8988T (cell line): ENCODE measurements around the gene PCDHGA5.
"Not testable (repeated sequence)": the region's sequence is repeated elsewhere in the genome, so short reads cannot be mapped to it uniquely, and the experiment has no call there.

Source experiments
- DNase-seq: peaks from one replicate; pipeline ENCODE4 v3.0.0; 2011

The PCDHGA5 gene

DNA sequence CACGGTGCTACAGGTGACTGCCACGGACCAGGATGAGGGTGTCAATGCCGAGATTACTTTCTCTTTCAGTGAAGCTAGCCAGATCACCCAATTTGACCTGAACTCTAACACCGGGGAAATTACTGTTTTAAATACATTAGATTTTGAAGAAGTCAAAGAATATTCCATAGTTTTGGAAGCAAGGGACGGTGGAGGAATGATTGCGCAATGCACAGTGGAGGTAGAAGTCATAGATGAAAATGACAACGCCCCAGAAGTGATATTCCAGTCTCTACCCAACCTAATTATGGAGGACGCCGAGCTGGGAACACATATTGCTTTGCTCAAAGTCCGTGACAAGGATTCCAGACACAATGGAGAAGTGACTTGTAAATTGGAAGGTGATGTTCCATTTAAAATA is 24.7 kb downstream of the PCDHGA5 start:
- DNase-seq = no peak

DNA sequence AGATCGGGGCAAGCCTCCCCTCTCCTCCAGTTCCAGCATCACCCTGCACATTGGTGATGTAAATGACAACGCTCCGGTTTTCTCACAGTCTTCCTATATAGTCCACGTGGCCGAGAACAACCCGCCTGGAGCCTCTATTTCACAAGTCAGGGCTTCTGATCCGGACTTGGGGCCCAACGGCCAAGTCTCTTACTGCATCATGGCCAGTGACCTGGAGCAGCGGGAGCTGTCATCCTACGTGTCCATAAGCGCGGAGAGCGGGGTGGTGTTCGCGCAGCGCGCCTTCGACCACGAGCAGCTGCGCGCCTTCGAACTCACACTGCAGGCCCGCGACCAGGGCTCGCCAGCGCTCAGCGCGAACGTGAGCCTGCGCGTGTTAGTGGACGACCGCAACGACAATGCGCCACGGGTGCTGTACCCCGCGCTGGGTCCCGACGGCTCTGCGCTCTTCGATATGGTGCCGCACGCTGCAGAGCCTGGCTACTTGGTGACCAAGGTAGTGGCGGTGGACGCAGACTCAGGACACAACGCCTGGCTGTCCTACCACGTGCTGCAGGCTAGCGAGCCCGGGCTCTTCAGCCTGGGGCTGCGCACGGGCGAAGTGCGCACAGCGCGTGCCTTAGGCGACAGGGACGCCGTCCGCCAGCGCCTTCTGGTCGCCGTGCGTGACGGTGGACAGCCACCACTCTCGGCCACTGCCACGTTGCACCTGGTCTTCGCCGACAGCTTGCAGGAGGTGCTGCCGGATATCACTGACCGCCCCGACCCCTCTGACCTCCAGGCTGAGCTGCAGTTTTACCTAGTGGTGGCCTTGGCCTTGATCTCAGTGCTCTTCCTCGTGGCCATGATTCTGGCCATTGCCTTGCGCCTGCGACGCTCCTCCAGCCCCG is 25.4 kb downstream of the PCDHGA5 start:
- DNase-seq = no peak

DNA sequence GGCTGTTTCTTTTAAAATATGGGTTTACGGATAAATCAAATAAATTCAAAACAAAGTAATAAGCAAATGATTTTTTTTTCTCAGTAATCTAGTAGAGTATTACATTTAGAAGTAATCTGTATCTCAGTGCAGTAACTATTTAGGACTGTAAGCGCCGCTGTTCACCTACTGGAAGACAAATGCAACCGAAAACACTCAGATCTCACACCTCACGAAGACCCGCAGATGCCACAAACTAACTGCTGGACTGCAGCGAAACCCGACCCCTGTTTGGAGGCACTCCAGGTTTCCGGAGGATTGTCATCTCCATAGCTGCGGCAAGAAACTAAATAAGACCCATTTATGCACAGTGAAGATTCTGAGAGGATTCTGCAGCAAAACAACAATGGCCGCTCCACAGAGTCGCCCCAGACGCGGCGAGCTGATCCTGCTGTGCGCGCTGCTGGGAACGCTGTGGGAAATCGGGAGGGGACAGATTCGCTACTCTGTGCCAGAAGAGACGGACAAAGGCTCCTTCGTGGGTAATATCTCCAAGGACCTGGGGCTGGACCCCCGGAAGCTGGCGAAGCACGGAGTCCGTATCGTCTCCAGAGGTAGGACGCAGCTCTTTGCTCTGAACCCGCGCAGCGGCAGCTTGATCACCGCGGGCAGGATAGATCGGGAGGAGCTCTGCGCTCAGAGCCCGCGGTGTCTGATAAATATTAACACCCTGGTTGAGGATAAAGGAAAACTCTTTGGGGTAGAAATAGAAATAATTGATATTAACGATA is 28.7 kb downstream of the PCDHGA5 start, which contains the start of gene PCDHGA8:
Gene PCDHGA8, plus strand, starts transcription at position 205 of the 770 bp plus-strand sequence. Its CDS starts 181 bp downstream, at position 386.
- DNase-seq = no peak

DNA sequence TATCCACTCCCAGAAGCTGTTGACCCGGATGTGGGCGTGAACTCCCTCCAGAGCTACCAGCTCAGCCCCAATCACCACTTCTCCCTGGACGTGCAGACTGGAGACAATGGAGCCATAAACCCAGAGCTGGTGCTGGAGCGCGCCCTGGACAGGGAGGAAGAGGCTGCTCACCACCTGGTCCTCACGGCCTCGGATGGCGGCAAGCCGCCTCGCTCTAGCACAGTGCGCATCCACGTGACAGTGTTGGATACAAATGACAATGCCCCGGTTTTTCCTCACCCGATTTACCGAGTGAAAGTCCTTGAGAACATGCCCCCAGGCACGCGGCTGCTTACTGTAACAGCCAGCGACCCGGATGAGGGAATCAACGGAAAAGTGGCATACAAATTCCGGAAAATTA is 29.3 kb downstream of the PCDHGA5 start:
- no peak for DNase-seq

DNA sequence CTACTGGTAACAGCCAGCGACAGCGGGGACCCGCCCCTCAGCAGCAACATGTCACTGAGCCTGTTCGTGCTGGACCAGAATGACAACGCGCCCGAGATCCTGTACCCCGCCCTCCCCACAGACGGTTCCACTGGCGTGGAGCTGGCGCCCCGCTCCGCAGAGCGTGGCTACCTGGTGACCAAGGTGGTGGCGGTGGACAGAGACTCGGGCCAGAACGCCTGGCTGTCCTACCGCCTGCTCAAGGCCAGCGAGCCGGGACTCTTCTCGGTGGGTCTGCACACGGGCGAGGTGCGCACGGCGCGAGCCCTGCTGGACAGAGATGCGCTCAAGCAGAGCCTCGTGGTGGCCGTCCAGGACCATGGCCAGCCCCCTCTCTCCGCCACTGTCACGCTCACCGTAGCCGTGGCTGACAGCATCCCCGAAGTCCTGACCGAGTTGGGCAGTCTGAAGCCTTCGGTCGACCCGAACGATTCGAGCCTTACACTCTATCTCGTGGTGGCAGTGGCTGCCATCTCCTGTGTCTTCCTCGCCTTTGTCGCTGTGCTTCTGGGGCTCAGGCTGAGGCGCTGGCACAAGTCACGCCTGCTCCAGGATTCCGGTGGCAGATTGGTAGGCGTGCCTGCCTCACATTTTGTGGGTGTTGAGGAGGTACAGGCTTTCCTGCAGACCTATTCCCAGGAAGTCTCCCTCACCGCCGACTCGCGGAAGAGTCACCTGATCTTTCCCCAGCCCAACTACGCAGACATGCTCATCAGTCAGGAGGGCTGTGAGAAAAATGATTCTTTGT is 30.6 kb downstream of the PCDHGA5 start:
- DNase-seq = not testable (repeated sequence)

DNA sequence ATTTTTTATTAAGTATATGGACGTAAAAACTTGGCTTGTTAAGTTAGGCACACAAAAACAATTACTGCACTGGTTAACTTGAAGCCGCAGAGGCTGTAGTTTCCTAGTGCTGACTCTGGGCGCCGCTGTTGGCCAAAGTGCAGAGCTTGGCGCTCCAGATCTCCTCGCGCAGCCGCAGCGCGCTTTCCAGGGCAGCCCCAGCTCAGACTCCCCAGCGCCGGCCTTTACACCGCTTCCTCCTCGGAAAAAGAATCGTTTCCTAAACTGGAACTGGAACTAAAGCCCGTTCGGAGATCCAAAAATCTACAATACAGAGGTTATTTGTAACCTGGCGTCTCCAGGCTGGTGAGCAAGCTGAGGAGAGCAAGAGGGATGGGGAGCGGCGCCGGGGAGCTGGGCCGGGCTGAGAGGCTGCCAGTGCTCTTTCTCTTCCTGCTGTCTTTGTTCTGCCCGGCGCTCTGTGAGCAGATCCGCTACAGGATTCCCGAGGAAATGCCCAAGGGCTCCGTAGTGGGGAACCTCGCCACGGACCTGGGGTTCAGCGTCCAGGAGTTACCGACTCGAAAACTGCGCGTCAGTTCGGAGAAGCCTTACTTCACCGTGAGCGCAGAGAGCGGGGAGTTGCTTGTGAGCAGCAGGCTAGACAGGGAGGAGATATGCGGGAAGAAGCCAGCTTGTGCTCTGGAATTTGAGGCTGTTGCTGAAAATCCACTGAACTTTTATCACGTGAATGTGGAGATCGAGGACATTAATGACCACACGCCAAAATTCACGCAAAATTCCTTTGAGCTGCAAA is 34.0 kb downstream of the PCDHGA5 start, which contains the start of gene PCDHGB5:
Gene PCDHGB5, plus strand, starts transcription at position 192 of the 796 bp plus-strand sequence. Its CDS starts 181 bp downstream, at position 373.
- DNase-seq = not testable (repeated sequence)

DNA sequence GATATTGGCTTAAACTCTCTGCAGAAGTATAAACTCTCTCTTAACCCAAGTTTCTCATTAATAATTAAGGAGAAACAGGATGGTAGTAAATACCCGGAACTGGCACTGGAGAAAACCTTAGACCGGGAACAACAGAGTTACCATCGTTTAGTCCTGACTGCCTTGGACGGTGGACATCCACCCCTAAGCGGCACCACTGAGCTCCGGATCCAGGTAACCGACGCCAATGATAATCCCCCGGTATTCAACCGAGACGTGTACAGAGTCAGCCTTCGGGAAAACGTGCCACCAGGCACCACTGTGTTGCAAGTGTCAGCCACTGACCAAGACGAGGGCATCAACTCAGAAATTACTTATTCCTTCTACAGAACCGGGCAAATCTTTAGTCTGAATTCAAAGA is 34.6 kb downstream of the PCDHGA5 start:
- DNase-seq = no peak

DNA sequence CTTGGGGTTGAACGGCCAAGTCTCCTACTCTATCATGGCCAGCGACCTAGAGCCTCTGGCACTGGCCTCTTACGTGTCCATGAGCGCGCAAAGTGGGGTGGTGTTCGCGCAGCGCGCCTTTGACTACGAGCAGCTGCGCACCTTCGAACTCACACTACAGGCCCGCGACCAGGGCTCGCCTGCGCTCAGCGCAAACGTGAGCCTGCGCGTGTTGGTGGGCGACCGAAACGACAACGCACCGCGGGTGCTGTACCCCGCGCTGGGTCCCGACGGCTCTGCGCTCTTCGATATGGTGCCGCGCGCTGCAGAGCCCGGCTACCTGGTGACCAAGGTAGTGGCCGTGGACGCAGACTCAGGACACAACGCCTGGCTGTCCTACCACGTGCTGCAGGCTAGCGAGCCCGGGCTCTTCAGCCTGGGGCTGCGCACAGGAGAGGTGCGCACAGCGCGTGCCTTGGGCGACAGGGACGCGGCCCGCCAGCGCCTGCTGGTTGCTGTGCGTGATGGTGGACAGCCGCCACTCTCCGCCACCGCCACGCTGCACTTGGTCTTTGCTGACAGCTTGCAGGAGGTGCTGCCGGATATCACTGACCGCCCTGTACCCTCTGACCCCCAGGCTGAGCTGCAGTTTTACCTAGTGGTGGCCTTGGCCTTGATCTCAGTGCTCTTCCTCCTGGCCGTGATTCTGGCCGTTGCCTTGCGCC is 35.7 kb downstream of the PCDHGA5 start:
- DNase-seq = no peak

DNA sequence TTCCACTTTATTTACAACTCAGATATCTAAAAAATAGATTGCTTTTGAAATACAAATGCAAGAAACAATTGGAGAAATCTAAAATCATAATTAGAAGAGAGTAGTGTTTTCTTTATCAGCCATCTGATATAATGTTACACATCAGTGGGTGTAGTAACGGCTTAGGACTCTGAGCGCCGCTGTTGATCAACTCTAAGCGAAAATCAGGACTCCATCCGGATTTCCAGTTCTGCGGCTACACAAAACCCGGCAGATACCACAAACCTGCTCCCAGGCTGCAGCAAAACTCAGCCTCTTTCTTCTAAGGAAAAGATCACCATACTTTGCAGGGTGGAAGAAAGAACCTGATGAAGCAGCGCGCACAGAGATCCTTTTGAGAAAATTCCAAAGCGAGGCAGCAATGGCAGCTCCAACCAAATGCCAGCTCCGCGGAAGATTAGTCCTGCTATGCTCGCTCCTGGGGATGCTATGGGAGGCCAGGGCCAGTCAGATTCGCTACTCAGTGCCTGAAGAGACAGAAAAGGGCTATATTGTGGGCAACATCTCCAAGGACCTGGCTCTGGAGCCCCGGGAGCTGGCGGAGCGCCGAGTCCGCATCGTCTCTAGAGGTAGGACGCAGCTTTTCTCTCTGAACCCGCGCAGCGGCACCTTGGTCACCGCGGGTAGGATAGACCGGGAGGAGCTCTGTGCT is 38.7 kb downstream of the PCDHGA5 start, which contains the start of gene PCDHGA9:
Gene PCDHGA9, plus strand, starts transcription at position 226 of the 691 bp plus-strand sequence. Its CDS starts 175 bp downstream, at position 401.
- peak; percentile 49 for DNase-seq

DNA sequence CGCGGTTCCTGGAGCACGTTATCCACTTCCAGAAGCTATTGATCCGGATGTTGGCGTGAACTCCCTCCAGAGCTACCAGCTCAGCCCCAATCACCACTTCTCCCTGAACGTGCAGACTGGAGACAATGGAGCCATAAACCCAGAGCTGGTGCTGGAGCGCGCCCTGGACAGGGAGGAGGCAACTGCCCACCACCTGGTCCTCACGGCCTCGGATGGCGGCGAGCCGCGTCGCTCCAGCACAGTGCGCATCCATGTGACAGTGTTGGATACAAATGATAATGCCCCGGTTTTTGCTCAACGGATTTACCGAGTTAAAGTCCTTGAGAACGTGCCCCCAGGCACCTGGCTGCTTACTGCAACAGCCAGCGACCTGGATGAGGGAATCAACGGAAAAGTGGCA is 39.4 kb downstream of the PCDHGA5 start:
- DNase-seq = no peak

DNA sequence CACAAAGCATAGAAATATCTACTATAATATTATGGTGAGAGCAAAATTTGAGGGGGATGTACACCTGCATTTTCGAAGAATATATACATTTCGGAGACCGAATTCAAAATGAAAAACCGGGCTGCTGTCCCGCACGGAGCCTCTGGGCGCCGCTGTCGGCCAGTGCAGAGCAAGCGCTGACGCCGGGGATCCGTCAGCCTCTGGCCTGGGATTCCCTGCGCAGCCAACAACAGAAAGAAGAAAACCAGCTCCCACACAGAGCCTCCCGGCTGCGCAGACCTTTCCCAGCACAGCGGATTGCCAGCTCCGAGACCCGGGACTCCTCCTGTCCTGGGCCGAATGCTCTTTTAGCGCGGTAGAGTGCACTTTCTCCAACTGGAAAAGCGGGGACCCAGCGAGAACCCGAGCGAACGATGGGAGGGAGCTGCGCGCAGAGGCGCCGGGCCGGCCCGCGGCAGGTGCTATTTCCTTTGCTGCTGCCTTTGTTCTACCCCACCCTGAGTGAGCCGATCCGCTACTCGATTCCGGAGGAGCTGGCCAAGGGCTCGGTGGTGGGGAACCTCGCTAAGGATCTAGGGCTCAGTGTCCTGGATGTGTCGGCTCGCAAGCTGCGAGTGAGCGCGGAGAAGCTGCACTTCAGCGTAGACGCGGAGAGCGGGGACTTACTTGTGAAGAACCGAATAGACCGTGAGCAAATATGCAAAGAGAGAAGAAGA is 44.0 kb downstream of the PCDHGA5 start, which contains the start of gene PCDHGB6:
Gene PCDHGB6, plus strand, starts transcription at position 232 of the 716 bp plus-strand sequence. Its CDS starts 182 bp downstream, at position 414.
- not testable (repeated sequence) for DNase-seq

DNA sequence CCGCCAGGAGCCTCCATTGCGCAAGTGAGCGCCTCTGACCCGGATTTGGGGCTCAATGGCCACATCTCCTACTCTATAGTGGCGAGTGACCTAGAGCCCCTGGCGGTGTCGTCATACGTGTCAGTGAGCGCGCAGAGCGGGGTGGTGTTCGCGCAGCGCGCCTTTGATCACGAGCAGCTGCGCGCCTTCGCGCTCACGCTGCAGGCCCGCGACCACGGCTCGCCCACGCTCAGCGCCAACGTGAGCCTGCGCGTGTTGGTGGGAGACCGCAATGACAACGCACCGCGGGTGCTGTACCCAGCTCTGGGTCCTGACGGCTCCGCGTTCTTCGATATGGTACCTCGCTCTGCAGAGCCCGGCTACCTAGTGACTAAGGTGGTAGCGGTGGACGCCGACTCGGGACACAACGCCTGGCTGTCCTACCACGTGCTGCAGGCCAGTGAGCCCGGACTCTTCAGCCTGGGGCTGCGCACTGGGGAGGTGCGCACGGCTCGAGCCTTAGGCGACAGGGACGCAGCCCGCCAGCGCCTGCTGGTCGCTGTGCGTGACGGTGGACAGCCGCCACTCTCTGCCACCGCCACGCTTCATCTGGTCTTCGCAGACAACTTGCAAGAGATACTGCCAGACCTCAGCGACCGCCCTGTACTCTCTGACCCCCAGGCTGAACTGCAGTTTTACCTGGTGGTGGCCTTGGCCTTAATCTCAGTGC is 45.8 kb downstream of the PCDHGA5 start:
- DNase-seq = no peak

DNA sequence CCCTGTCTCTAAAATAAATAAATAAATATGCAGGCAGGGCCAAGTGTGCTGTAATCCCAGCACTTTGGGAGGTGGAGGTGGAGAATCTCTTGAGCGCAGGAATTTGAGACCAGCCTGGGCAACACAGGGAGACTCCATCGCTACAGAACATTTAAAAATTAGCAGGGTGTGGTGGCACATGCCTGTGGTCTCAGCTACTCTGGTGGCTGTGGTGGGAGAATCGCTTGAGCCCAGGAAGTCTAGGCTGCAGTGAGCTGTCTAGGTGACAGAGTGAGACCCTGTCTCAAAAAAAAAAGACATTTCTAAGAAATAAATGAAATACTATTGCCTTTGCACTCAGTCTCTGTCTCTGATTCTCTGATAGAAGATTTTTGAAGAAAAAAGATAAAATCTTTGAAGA is 47.6 kb downstream of the PCDHGA5 start:
- no peak for DNase-seq

DNA sequence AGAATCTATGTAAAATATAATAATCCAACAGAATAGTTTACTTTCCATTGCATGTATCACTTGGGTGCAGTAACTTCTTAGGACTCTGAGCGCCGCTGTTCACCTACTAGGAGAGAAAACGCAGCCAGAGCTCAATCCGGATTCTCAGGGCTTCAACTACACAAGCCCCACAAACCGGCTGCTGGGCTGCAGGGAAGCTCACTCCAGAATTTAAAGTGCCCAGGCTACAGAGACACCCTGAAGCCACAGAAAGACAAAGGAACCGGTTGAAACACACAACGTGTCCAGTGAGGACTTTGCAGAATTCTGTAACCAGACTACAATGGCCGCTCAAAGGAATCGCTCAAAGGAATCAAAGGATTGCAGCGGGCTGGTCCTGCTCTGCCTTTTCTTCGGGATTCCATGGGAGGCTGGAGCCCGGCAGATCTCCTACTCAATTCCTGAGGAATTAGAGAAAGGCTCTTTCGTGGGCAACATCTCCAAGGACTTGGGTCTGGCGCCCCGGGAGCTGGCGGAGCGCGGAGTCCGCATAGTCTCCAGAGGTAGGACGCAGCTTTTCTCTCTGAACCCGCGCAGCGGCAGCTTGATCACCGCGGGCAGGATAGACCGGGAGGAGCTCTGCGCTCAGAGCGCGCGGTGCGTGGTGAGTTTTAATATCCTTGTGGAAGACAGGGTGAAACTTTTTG is 49.0 kb downstream of the PCDHGA5 start, which contains the start of gene PCDHGA10:
Gene PCDHGA10, plus strand, starts transcription at position 134 of the 686 bp plus-strand sequence. Its CDS starts 189 bp downstream, at position 323.
- DNase-seq = peak; percentile 70

DNA sequence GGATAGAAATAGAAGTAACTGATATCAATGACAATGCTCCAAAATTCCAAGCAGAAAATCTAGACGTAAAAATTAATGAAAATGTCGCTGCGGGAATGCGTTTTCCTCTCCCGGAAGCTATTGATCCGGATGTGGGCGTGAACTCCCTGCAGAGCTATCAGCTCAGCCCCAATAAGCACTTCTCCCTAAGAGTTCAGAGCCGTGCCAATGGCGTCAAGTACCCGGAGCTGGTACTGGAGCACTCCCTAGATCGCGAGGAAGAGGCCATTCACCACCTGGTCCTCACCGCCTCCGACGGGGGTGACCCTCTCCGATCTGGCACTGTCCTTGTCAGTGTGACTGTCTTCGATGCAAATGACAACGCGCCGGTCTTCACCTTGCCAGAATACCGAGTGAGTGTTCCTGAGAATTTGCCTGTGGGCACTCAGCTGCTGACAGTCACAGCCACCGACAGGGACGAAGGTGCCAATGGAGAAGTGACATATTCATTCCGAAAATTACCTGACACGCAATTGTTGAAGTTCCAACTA is 49.6 kb downstream of the PCDHGA5 start:
- no peak for DNase-seq

DNA sequence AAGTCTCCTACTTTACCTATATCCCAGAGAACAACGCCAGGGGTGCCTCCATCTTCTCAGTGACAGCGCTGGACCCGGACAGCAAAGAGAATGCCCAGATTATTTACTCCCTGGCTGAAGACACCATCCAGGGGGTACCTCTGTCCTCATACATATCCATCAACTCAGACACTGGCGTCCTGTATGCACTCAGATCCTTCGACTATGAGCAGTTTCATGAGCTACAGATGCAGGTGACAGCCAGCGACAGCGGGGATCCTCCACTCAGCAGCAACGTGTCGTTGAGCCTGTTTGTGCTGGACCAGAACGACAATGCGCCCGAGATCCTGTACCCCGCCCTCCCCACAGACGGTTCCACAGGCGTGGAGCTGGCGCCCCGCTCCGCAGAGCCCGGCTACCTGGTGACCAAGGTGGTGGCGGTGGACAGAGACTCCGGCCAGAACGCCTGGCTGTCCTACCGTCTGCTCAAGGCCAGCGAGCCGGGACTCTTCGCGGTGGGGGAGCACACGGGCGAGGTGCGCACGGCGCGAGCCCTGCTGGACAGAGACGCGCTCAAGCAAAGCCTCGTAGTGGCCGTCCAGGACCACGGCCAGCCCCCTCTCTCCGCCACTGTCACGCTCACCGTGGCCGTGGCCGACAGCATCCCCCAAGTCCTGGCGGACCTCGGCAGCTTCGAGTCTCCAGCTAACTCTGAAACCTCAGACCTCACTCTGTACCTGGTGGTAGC is 50.7 kb downstream of the PCDHGA5 start:
- not testable (repeated sequence) for DNase-seq

DNA sequence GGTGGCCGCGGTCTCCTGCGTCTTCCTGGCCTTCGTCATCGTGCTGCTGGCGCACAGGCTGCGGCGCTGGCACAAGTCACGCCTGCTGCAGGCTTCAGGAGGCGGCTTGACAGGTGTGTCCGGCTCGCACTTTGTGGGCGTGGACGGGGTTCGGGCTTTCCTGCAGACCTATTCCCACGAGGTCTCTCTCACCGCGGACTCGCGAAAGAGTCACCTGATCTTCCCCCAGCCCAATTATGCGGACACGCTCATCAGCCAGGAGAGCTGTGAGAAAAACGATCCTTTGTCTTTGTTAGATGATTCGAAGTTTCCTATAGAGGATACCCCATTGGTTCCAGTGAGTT is 51.3 kb downstream of the PCDHGA5 start:
- DNase-seq = not testable (repeated sequence)
